ENCODE data around the gene TGM2. TPM values are rescaled to one million over a fixed set of nuclear protein-coding genes. Genes with fewer than 3 reads are reported as not detected.

TGM2 gene
- total and polyA plus RNA-seq, 2 donors (not counting 1 experiment from before 2014, with no cell fraction given), result 2.4 to 60.8 TPM

DNA sequence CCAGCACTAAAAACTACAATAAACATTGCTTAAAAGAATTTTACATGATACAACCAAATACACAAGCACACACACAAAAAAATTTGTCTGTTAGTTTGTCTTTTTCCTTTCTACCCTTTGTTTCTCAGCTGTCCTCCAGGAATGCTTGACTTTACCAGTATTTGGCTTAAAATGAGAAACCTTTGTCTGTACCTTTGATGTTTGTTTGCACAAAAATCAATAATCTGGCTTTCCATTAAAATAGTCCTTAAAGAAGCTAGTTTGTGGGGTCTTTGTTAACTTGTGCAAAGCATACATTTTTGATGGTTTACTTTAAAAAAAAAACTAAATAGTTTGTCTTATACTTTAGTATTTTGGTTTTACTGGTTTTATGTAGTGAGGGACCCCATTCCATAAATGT, 82.2 kb downstream of the TGM2 start:
- ChIA-PET CTCF (interaction anchor here (0.7 to 2.1 kb wide), 5 partner anchors 10 to 138 kb away, joined by 3 to 11 read pairs (median 4); no protein-coding TSS in a partner anchor), POLR2A (no interaction called here)
- no peak overlapping the region for H3K4me2 ChIP-seq (replicated peaks; ENCODE audit: low read depth, low read length, poor library complexity, severe bottlenecking)
- no peaks in the 10 kb centered on the region for H3K27me3 ChIP-seq (replicated peaks in 1 of 4; ENCODE audit: control extremely low read depth in 1 of 4, control insufficient read depth in 3 of 4, insufficient read depth in 4 of 4, low read length in 3 of 4)
- H3K27ac ChIP-seq (ENCODE audit: low read length in 2 of 2), result no peak overlapping the region
- no peak for ATAC-seq (ENCODE audit: low read depth)
- no peak for DNase-seq
- H3K4me3 Mint-ChIP-seq, result no peak overlapping the region
- no peaks in the 10 kb centered on the region for H3K9me3 Mint-ChIP-seq (ENCODE audit: insufficient read depth)
- peaks cover 42% of the 10 kb centered on the region for H3K4me1 Mint-ChIP-seq
- intact Hi-C loops (cut with micrococcal nuclease), result no loop called here
- H2AFZ ChIP-seq (ENCODE audit: insufficient read depth, low read depth, low read length, poor library complexity, severe bottlenecking), result no peak overlapping the region
- H3K9ac ChIP-seq (ENCODE audit: low read length), result no peak overlapping the region
- H3K9me3 ChIP-seq (ENCODE audit: control extremely low read depth in 1 of 3, control insufficient read depth in 2 of 3, insufficient read depth in 1 of 3, low read length in 2 of 3), result no peaks in the 10 kb centered on the region
- peaks cover 6% of the 10 kb centered on the region for H4K20me1 ChIP-seq (ENCODE audit: control insufficient read depth, insufficient read depth, low read length, poor library complexity, severe bottlenecking)
- H3K4me1 ChIP-seq (ENCODE audit: control insufficient read depth in 2 of 2, insufficient read depth in 2 of 2, low read length in 2 of 2), result peaks cover 0 to 8% of the 10 kb centered on the region in 2 donors
- no peak overlapping the region for H3K27ac Mint-ChIP-seq
- H3K4me3 ChIP-seq (ENCODE audit: control extremely low read depth in 1 of 5, extremely low read depth in 1 of 5, insufficient read depth in 1 of 5, low read depth in 2 of 5, low read length in 4 of 5), result no peak overlapping the region
- no peak for TF ChIP-seq EZH2 (IDR thresholded peaks at IDR 0.05; ENCODE audit: borderline replicate concordance, insufficient read depth, low read depth, low read length, poor library complexity, severe bottlenecking)
- TF ChIP-seq, protein P1, sequence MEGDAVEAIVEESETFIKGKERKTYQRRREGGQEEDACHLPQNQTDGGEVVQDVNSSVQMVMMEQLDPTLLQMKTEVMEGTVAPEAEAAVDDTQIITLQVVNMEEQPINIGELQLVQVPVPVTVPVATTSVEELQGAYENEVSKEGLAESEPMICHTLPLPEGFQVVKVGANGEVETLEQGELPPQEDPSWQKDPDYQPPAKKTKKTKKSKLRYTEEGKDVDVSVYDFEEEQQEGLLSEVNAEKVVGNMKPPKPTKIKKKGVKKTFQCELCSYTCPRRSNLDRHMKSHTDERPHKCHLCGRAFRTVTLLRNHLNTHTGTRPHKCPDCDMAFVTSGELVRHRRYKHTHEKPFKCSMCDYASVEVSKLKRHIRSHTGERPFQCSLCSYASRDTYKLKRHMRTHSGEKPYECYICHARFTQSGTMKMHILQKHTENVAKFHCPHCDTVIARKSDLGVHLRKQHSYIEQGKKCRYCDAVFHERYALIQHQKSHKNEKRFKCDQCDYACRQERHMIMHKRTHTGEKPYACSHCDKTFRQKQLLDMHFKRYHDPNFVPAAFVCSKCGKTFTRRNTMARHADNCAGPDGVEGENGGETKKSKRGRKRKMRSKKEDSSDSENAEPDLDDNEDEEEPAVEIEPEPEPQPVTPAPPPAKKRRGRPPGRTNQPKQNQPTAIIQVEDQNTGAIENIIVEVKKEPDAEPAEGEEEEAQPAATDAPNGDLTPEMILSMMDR (IDR thresholded peaks at IDR 0.05), result no peak
- H3K79me2 ChIP-seq (ENCODE audit: control insufficient read depth, insufficient read depth, low read length), result peaks cover 54% of the 10 kb centered on the region
- no peaks in the 10 kb centered on the region for H3K27me3 Mint-ChIP-seq
- H3K36me3 ChIP-seq (replicated peaks in 1 of 2; ENCODE audit: control extremely low read depth in 1 of 2, control insufficient read depth in 1 of 2, extremely low read depth in 1 of 2, insufficient read depth in 2 of 2, low read length in 1 of 2), result peaks cover 2 to 54% of the 10 kb centered on the region in 2 experiments

DNA sequence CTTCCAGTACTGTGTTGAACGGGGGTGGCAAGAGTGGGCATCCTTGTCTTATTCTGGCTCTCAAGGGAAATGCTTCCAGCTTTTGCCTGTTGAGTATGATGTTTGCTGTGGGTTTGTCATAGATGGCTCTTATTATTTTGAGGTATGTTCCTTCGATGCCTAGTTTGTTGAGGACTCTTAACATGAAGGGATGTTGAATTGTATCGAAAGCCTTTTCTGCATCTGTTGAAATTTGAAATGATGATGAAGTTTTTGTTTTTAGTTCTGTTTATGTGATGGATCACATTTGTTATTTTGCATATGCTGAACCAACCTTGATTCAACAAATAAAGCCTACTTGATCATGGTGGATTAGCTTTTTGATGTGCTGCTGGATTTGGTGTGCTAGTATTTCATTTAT, 83.5 kb downstream of the TGM2 start:
- no peak overlapping the region for H3K27ac ChIP-seq (ENCODE audit: low read length in 2 of 2)
- Mint-ChIP-seq H3K27me3 (no peaks in the 10 kb centered on the region), H3K4me3 (peak overlapping the region; percentile 3), H3K9me3 (ENCODE audit: insufficient read depth) (no peaks in the 10 kb centered on the region), H3K27ac (peak overlapping the region; percentile 3), H3K4me1 (peaks cover 48% of the 10 kb centered on the region)
- TF ChIP-seq, protein P1 (IDR thresholded peaks at IDR 0.05), result no peak
- TF ChIP-seq EZH2 (IDR thresholded peaks at IDR 0.05; ENCODE audit: borderline replicate concordance, insufficient read depth, low read depth, low read length, poor library complexity, severe bottlenecking), result no peak
- peaks cover 11 to 21% of the 10 kb centered on the region in 2 donors for H3K4me1 ChIP-seq (ENCODE audit: control insufficient read depth in 2 of 2, insufficient read depth in 2 of 2, low read length in 2 of 2)
- H3K9ac ChIP-seq (ENCODE audit: low read length), result no peak overlapping the region
- CTCF ChIA-PET, result interaction anchor here (1.0 to 1.9 kb wide), 3 partner anchors 8 to 24 kb away, joined by 4 to 8 read pairs (median 6); no protein-coding TSS in a partner anchor
- DNase-seq (no peak), ATAC-seq (ENCODE audit: low read depth) (no peak)
- WGBS (ENCODE audit: insufficient coverage), result 71% methylated on average over 2 of the region's 3 CpGs
- peaks cover 1 to 51% of the 10 kb centered on the region in 2 experiments for H3K36me3 ChIP-seq (replicated peaks in 1 of 2; ENCODE audit: control extremely low read depth in 1 of 2, control insufficient read depth in 1 of 2, extremely low read depth in 1 of 2, insufficient read depth in 2 of 2, low read length in 1 of 2)
- POLR2A ChIA-PET, result interaction anchor here (0.7 kb wide), 1 partner anchor 1077 kb away, joined by 4 read pairs; no protein-coding TSS in a partner anchor
- no peaks in the 10 kb centered on the region for H3K9me3 ChIP-seq (ENCODE audit: control extremely low read depth in 1 of 3, control insufficient read depth in 2 of 3, insufficient read depth in 1 of 3, low read length in 2 of 3)
- no peak overlapping the region for H2AFZ ChIP-seq (ENCODE audit: insufficient read depth, low read depth, low read length, poor library complexity, severe bottlenecking)
- no peak overlapping the region for H3K4me2 ChIP-seq (replicated peaks; ENCODE audit: low read depth, low read length, poor library complexity, severe bottlenecking)
- H3K27me3 ChIP-seq (replicated peaks in 1 of 4; ENCODE audit: control extremely low read depth in 1 of 4, control insufficient read depth in 3 of 4, insufficient read depth in 4 of 4, low read length in 3 of 4), result no peaks in the 10 kb centered on the region
- no peak overlapping the region for H3K4me3 ChIP-seq (ENCODE audit: control extremely low read depth in 1 of 5, extremely low read depth in 1 of 5, insufficient read depth in 1 of 5, low read depth in 2 of 5, low read length in 4 of 5)
- intact Hi-C loops (cut with micrococcal nuclease), result no loop called here
- peaks cover 64% of the 10 kb centered on the region for H3K79me2 ChIP-seq (ENCODE audit: control insufficient read depth, insufficient read depth, low read length)
- peaks cover 6% of the 10 kb centered on the region for H4K20me1 ChIP-seq (ENCODE audit: control insufficient read depth, insufficient read depth, low read length, poor library complexity, severe bottlenecking)
